ENCODE results near the gene HNRNPA2B1.
"Not testable (repeated sequence)": the region's sequence is repeated elsewhere in the genome, so short reads cannot be mapped to it uniquely, and the experiment has no call there.

HNRNPA2B1 gene

GRCh38 chr7:26197153-26198115 is 3.1 kb downstream of the HNRNPA2B1 start:
- DNase-seq: peak; percentile 57

- no peak for DNase-seq
Measured at GRCh38 chr7:26195867-26196657, 4.5 kb downstream of the HNRNPA2B1 start.

GRCh38 chr7:26195182-26195581 is 5.4 kb downstream of the HNRNPA2B1 start:
- DNase-seq: no peak

GRCh38 chr7:26194764-26195163 is 5.8 kb downstream of the HNRNPA2B1 start:
- DNase-seq: not testable (repeated sequence)

- no peak for DNase-seq
Measured at GRCh38 chr7:26193432-26194207, 6.9 kb downstream of the HNRNPA2B1 start.

GRCh38 chr7:26192485-26193087 is 8.0 kb downstream of the HNRNPA2B1 start:
- DNase-seq: no peak

GRCh38 chr7:26191974-26192479 is 8.5 kb downstream of the HNRNPA2B1 start:
- no peak for DNase-seq

GRCh38 chr7:26191233-26191973 is 9.1 kb downstream of the HNRNPA2B1 start:
- no peak for DNase-seq

GRCh38 chr7:26190417-26190869 is 10.1 kb downstream of the HNRNPA2B1 start:
- peak; percentile 19 for DNase-seq

- DNase-seq: no peak
Measured at GRCh38 chr7:26189697-26190096, 10.8 kb downstream of the HNRNPA2B1 start.

GRCh38 chr7:26188957-26189541 is 11.5 kb downstream of the HNRNPA2B1 start:
- DNase-seq: peak; percentile 25

- peak; percentile 39 for DNase-seq
Measured at GRCh38 chr7:26188206-26188956, 12.2 kb downstream of the HNRNPA2B1 start.

- peak; percentile 63 for DNase-seq
Measured at GRCh38 chr7:26187380-26188205, 13.0 kb downstream of the HNRNPA2B1 start.

GRCh38 chr7:26186364-26187311 is 13.9 kb downstream of the HNRNPA2B1 start:
- peak; percentile 55 for DNase-seq

GRCh38 chr7:26185844-26186180 is 14.7 kb downstream of the HNRNPA2B1 start:
- no peak for DNase-seq

- DNase-seq: peak; percentile 60
Measured at GRCh38 chr7:26185131-26185843, 15.3 kb downstream of the HNRNPA2B1 start.

All from OCI-M1 (cell line).